ENCODE results near the gene OR8B12. TPM values are rescaled to one million over a fixed set of nuclear protein-coding genes. Genes with fewer than 3 reads are reported as not detected.

OR8B12 gene
- not detected for total RNA-seq

GRCh38 chr11:124543554-124543953 is at the start of gene OR8B12:
Gene OR8B12, minus strand, starts transcription at chr11:124543654. Its CDS starts 0 bp downstream, at chr11:124543654.
- intact Hi-C loops (cut with DNase I, micrococcal nuclease): no loop called here
- ATAC-seq: no peak
- CTCF ChIA-PET: interaction anchor here (1.0 kb wide), 1 partner anchor 127 kb away, joined by 4 read pairs; no protein-coding TSS in a partner anchor
- H3K27me3 Mint-ChIP-seq: peaks cover 21% of the 10 kb centered on the region
- DNase-seq: no peak
- no peak within 1 kb of the TSS for H3K4me3 Mint-ChIP-seq
- no peaks in the 10 kb centered on the region for H3K4me1 Mint-ChIP-seq
- no peaks in the 10 kb centered on the region for H3K9me3 Mint-ChIP-seq (ENCODE audit: low read depth)
- POLR2A ChIA-PET: no interaction called here
- H3K36me3 Mint-ChIP-seq (ENCODE audit: low read depth): no peaks in the 10 kb centered on the region
- no peak within 1 kb of the TSS for H3K27ac Mint-ChIP-seq

GRCh38 chr11:124592627-124593026 is 49.2 kb upstream of the OR8B12 start:
- no peaks in the 10 kb centered on the region for H3K9me3 Mint-ChIP-seq (ENCODE audit: low read depth)
- ATAC-seq (no peak), DNase-seq (no peak)
- intact Hi-C loops (cut with DNase I, micrococcal nuclease): no loop called here
- no peak overlapping the region for H3K27ac Mint-ChIP-seq
- peaks cover 17% of the 10 kb centered on the region for H3K27me3 Mint-ChIP-seq
- ChIA-PET POLR2A (no interaction called here), CTCF (interaction anchor here (0.6 kb wide), 2 partner anchors 171 to 591 kb away, joined by 3 read pairs; no protein-coding TSS in a partner anchor)
- H3K4me1 Mint-ChIP-seq: no peaks in the 10 kb centered on the region
- no peaks in the 10 kb centered on the region for H3K36me3 Mint-ChIP-seq (ENCODE audit: low read depth)
- no peak overlapping the region for H3K4me3 Mint-ChIP-seq

- DNase-seq: no peak
- ChIA-PET POLR2A (no interaction called here), CTCF (interaction anchor here (1.6 kb wide), 1 partner anchor 175 kb away, joined by 6 read pairs; no protein-coding TSS in a partner anchor)
- no peaks in the 10 kb centered on the region for H3K36me3 Mint-ChIP-seq (ENCODE audit: low read depth)
- no peak for ATAC-seq
- no peaks in the 10 kb centered on the region for H3K4me1 Mint-ChIP-seq
- H3K27ac Mint-ChIP-seq: no peak overlapping the region
- H3K9me3 Mint-ChIP-seq (ENCODE audit: low read depth): no peaks in the 10 kb centered on the region
- peaks cover 17% of the 10 kb centered on the region for H3K27me3 Mint-ChIP-seq
- H3K4me3 Mint-ChIP-seq: no peak overlapping the region
- intact Hi-C loops (cut with DNase I, micrococcal nuclease): no loop called here
Measured at GRCh38 chr11:124591430-124591829, 48.0 kb upstream of the OR8B12 start.

- ChIA-PET POLR2A (no interaction called here), CTCF (interaction anchor here (0.5 to 4.0 kb wide), 7 partner anchors 9 to 320 kb away, joined by 3 to 28 read pairs (median 7); no protein-coding TSS in a partner anchor)
- DNase-seq: peak; percentile 71
- no peaks in the 10 kb centered on the region for H3K4me1 Mint-ChIP-seq
- intact Hi-C loops (cut with DNase I, micrococcal nuclease): loop anchor here (1.0 to 5.0 kb wide), 5 partner anchors 171 to 515 kb away; no protein-coding TSS in a partner anchor
- no peak overlapping the region for H3K27ac Mint-ChIP-seq
- H3K27me3 Mint-ChIP-seq: peaks cover 11% of the 10 kb centered on the region
- no peak for ATAC-seq
- no peaks in the 10 kb centered on the region for H3K36me3 Mint-ChIP-seq (ENCODE audit: low read depth)
- H3K4me3 Mint-ChIP-seq: no peak overlapping the region
- no peaks in the 10 kb centered on the region for H3K9me3 Mint-ChIP-seq (ENCODE audit: low read depth)
Measured at GRCh38 chr11:124586238-124586860, 42.9 kb upstream of the OR8B12 start.

GRCh38 chr11:124584681-124585372 is 41.4 kb upstream of the OR8B12 start:
- intact Hi-C loops (cut with DNase I, micrococcal nuclease): loop anchor here (5.0 kb wide), 2 partner anchors 183 to 513 kb away; no protein-coding TSS in a partner anchor
- Mint-ChIP-seq H3K27me3 (peaks cover 14% of the 10 kb centered on the region), H3K4me1 (no peaks in the 10 kb centered on the region), H3K27ac (no peak overlapping the region), H3K4me3 (no peak overlapping the region), H3K36me3 (ENCODE audit: low read depth) (no peaks in the 10 kb centered on the region), H3K9me3 (ENCODE audit: low read depth) (no peaks in the 10 kb centered on the region)
- ChIA-PET CTCF (interaction anchor here (0.6 to 4.0 kb wide), 8 partner anchors 9 to 183 kb away, joined by 3 to 28 read pairs (median 3); no protein-coding TSS in a partner anchor), POLR2A (no interaction called here)
- no peak for ATAC-seq
- no peak for DNase-seq

- no peak for DNase-seq
- CTCF ChIA-PET: interaction anchor here (0.9 to 4.0 kb wide), 5 partner anchors 22 to 182 kb away, joined by 3 to 28 read pairs (median 9); no protein-coding TSS in a partner anchor
- H3K36me3 Mint-ChIP-seq (ENCODE audit: low read depth): no peaks in the 10 kb centered on the region
- H3K9me3 Mint-ChIP-seq (ENCODE audit: low read depth): no peaks in the 10 kb centered on the region
- H3K27ac Mint-ChIP-seq: no peak overlapping the region
- POLR2A ChIA-PET: no interaction called here
- no peaks in the 10 kb centered on the region for H3K4me1 Mint-ChIP-seq
- ATAC-seq: no peak
- intact Hi-C loops (cut with DNase I, micrococcal nuclease): no loop called here
- H3K4me3 Mint-ChIP-seq: no peak overlapping the region
- peaks cover 14% of the 10 kb centered on the region for H3K27me3 Mint-ChIP-seq
Measured at GRCh38 chr11:124583781-124584180, 40.3 kb upstream of the OR8B12 start.

GRCh38 chr11:124582565-124582964 is 39.1 kb upstream of the OR8B12 start:
- Mint-ChIP-seq H3K4me1 (no peaks in the 10 kb centered on the region), H3K27me3 (peaks cover 10% of the 10 kb centered on the region), H3K9me3 (ENCODE audit: low read depth) (no peaks in the 10 kb centered on the region), H3K4me3 (no peak overlapping the region), H3K27ac (no peak overlapping the region), H3K36me3 (ENCODE audit: low read depth) (no peaks in the 10 kb centered on the region)
- intact Hi-C loops (cut with DNase I, micrococcal nuclease): no loop called here
- ATAC-seq (no peak), DNase-seq (no peak)
- ChIA-PET POLR2A (no interaction called here), CTCF (interaction anchor here (0.6 to 4.0 kb wide), 4 partner anchors 37 to 167 kb away, joined by 3 to 28 read pairs (median 3); no protein-coding TSS in a partner anchor)

GRCh38 chr11:124581817-124582216 is 38.4 kb upstream of the OR8B12 start:
- ATAC-seq (no peak), DNase-seq (no peak)
- intact Hi-C loops (cut with DNase I, micrococcal nuclease): no loop called here
- no peak overlapping the region for H3K27ac Mint-ChIP-seq
- H3K4me1 Mint-ChIP-seq: no peaks in the 10 kb centered on the region
- H3K9me3 Mint-ChIP-seq (ENCODE audit: low read depth): no peaks in the 10 kb centered on the region
- H3K4me3 Mint-ChIP-seq: no peak overlapping the region
- H3K36me3 Mint-ChIP-seq (ENCODE audit: low read depth): no peaks in the 10 kb centered on the region
- ChIA-PET POLR2A (no interaction called here), CTCF (no interaction called here)
- H3K27me3 Mint-ChIP-seq: peaks cover 6% of the 10 kb centered on the region

- Mint-ChIP-seq H3K4me3 (no peak overlapping the region), H3K9me3 (ENCODE audit: low read depth) (no peaks in the 10 kb centered on the region), H3K36me3 (ENCODE audit: low read depth) (no peaks in the 10 kb centered on the region), H3K27ac (no peak overlapping the region), H3K27me3 (peaks cover 12% of the 10 kb centered on the region), H3K4me1 (no peaks in the 10 kb centered on the region)
- ChIA-PET POLR2A (no interaction called here), CTCF (no interaction called here)
- ATAC-seq: no peak
- no peak for DNase-seq
- intact Hi-C loops (cut with DNase I, micrococcal nuclease): no loop called here
Measured at GRCh38 chr11:124578761-124579160, 35.3 kb upstream of the OR8B12 start.

- Mint-ChIP-seq H3K4me1 (no peaks in the 10 kb centered on the region), H3K36me3 (ENCODE audit: low read depth) (no peaks in the 10 kb centered on the region), H3K27me3 (peaks cover 17% of the 10 kb centered on the region), H3K9me3 (ENCODE audit: low read depth) (no peaks in the 10 kb centered on the region), H3K4me3 (no peak overlapping the region), H3K27ac (no peak overlapping the region)
- CTCF ChIA-PET: interaction anchor here (0.7 to 1.7 kb wide), 4 partner anchors 8 to 1790 kb away, joined by 3 to 7 read pairs (median 4); no protein-coding TSS in a partner anchor
- POLR2A ChIA-PET: no interaction called here
- no peak for ATAC-seq
- no peak for DNase-seq
- intact Hi-C loops (cut with DNase I, micrococcal nuclease): no loop called here
Measured at GRCh38 chr11:124577716-124578427, 34.4 kb upstream of the OR8B12 start.

GRCh38 chr11:124570160-124570559 is 26.7 kb upstream of the OR8B12 start:
- ChIA-PET CTCF (interaction anchor here (0.9 kb wide), 1 partner anchor 164 kb away, joined by 3 read pairs; no protein-coding TSS in a partner anchor), POLR2A (no interaction called here)
- intact Hi-C loops (cut with DNase I, micrococcal nuclease): no loop called here
- no peak overlapping the region for H3K27ac Mint-ChIP-seq
- H3K27me3 Mint-ChIP-seq: peaks cover 26% of the 10 kb centered on the region
- H3K9me3 Mint-ChIP-seq (ENCODE audit: low read depth): no peaks in the 10 kb centered on the region
- DNase-seq: no peak
- H3K4me3 Mint-ChIP-seq: no peak overlapping the region
- H3K36me3 Mint-ChIP-seq (ENCODE audit: low read depth): no peaks in the 10 kb centered on the region
- ATAC-seq: no peak
- H3K4me1 Mint-ChIP-seq: no peaks in the 10 kb centered on the region

Measured in activated CD4-positive, alpha-beta T cell treated with anti-CD3 and anti-CD28 coated beads for 36 hours (primary cell).